DND-41 (cell line): ENCODE data around the gene CELSR1.

ENCODE experiments used
- CTCF ChIP-seq: IDR thresholded peaks from 2 replicates; pipeline ENCODE4 v1.5.1; 2012; ENCODE audit warnings: borderline replicate concordance, low read length, moderate library complexity, mild to moderate bottlenecking; ENCODE audit not compliant: poor library complexity, severe bottlenecking; ENCODE audit errors: extremely low read depth
- EZH2 ChIP-seq: IDR thresholded peaks from 3 replicates; pipeline ENCODE4 v1.6.1; 2012; ENCODE audit warnings: borderline replicate concordance, low read depth, mild to moderate bottlenecking, moderate library complexity, low read length, inconsistent platforms; ENCODE audit not compliant: severe bottlenecking

- TF ChIP-seq CTCF (no peak), EZH2 (no peak)
Measured at GRCh38 chr22:46379066-46379930, 158.1 kb downstream of the CELSR1 start.
